AG04450 (cell line): Measurements from ENCODE around the gene C2orf92. TPM values are rescaled to one million over a fixed set of nuclear protein-coding genes. Genes with fewer than 3 reads are reported as not detected.

Source experiments
- CTCF ChIA-PET: fragments of 300-600, 350-600 bp; formaldehyde crosslinking; extraction: SDS; loops from one replicate; lab custom pipeline; 2022; ENCODE audit warnings: antibody characterized with exemption, inconsistent platforms; lab: Charles Lee
- POLR2A ChIA-PET: fragments of 350-600 bp; formaldehyde crosslinking; extraction: SDS; loops from one replicate; lab custom pipeline; 2021; ENCODE audit warnings: antibody characterized with exemption, inconsistent platforms; lab: Yijun Ruan, JAX
- DNase-seq: peaks from one replicate; pipeline ENCODE4 v3.0.0-alpha.2; 2011; ENCODE audit warnings: low read depth, low spot score
- H3K27ac ChIP-seq: one replicate; pipeline ENCODE4 v1.5.1; 2012; ENCODE audit warnings: low read depth, low read length, control low read depth
- H3K27me3 ChIP-seq: one replicate; pipeline ENCODE4 v1.6.0; 2012; ENCODE audit warnings: low read length; ENCODE audit not compliant: control insufficient read depth, insufficient read depth
- H3K4me3 ChIP-seq: 2 replicates; pipeline ENCODE4 v1.5.1; 2011; ENCODE audit warnings: mild to moderate bottlenecking, low read depth, low read length, control low read depth
- H3K9me3 ChIP-seq: 2 replicates; pipeline ENCODE4 v1.5.1; 2012; ENCODE audit warnings: low read length; ENCODE audit not compliant: control insufficient read depth, insufficient read depth
- CTCF ChIP-seq: IDR thresholded peaks from 2 replicates; pipeline ENCODE4 v1.5.1; 2011; ENCODE audit warnings: low read depth, low read length, control low read depth, inconsistent platforms
- polyA plus RNA-seq: library from polyadenylated mRNA; depleted of rRNA; stranded (reverse); fragments of >200 nt; gene quantifications from 2 replicates; pipeline ENCODE4 v1.2.3, GENCODE V29; 2011

The C2orf92 gene
- polyA plus RNA-seq, 1 experiment, result 1.5 TPM

DNA sequence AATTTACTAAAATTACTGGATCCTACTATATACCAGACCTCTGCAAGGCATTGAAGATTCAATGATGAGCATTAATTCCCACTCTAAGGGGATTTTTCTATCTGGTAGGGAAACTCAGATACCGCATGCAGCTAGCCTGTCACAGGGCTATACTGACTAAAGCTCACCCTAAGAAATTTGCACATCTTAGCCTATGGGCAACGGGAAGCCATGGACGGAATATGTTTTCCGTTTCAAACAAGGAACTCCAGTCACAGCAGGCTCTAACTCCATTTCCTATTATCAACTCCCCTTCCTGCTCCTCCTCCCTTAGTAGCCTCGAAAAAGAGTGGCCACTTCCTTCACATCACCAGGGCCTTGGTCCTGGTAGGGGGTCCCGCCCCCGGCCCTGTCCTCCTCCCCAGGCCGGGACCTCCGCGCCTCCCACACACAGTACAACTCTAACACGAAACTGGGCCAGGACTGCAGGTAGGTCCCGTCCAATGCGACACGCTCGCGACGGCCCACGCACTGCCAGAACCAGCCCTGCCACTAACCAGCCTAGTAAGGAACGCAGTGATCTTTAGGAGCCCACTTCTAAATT, 24.3 kb upstream of the C2orf92 start:
- POLR2A ChIA-PET, result interaction anchor here (0.9 to 1.8 kb wide), 5 partner anchors 15 to 55 kb away, joined by 3 to 33 read pairs (median 12); partner anchors contain the start of genes ACTR1B and ANKRD36B
- Histone ChIP-seq H3K27ac (peak overlapping the region; percentile 49), H3K9me3 (peaks cover 3% of the 10 kb centered on the region; the same call in 1 of the 2 replicates), H3K27me3 (no peaks in the 10 kb centered on the region), H3K4me3 (peak overlapping the region; percentile 46)
- no peak for DNase-seq
- no peak for TF ChIP-seq CTCF
- CTCF ChIA-PET, result interaction anchor here (0.6 to 3.2 kb wide), 5 partner anchors 17 to 185 kb away, joined by 3 to 14 read pairs (median 4); partner anchors contain the start of gene ACTR1B

GRCh38 chr2:97645695-97646629, 23.6 kb upstream of the C2orf92 start, which contains the start of gene COX5B:
COX5B (plus strand) TSS chr2:97646062; CDS start chr2:97646087, 25 bp downstream.
- Histone ChIP-seq H3K4me3 (peak within 1 kb of the TSS; percentile 97), H3K9me3 (peaks cover 3% of the 10 kb centered on the region; the same call in 1 of the 2 replicates), H3K27ac (peak within 1 kb of the TSS; percentile 49), H3K27me3 (no peaks in the 10 kb centered on the region)
- ChIA-PET CTCF (interaction anchor here (0.6 to 3.2 kb wide), 8 partner anchors 16 to 184 kb away, joined by 3 to 14 read pairs (median 4); partner anchors contain the start of gene ACTR1B), POLR2A (interaction anchor here (0.9 to 1.8 kb wide), 5 partner anchors 15 to 56 kb away, joined by 3 to 33 read pairs (median 12); partner anchors contain the start of genes ACTR1B and ANKRD36B)
- TF ChIP-seq CTCF, result no peak
- DNase-seq, result peak; percentile 92

GRCh38 chr2:97646977-97647376, 22.5 kb upstream of the C2orf92 start:
- H3K4me3 ChIP-seq, result peak overlapping the region; percentile 97
- ChIA-PET CTCF (interaction anchor here (1.3 to 3.2 kb wide), 5 partner anchors 18 to 56 kb away, joined by 3 to 14 read pairs (median 8); partner anchors contain the start of gene ACTR1B), POLR2A (interaction anchor here (1.6 to 1.8 kb wide), 3 partner anchors 14 to 18 kb away, joined by 12 to 33 read pairs (median 14); partner anchors contain the start of gene ACTR1B)
- H3K27ac ChIP-seq, result no peak overlapping the region
- no peak for TF ChIP-seq CTCF
- peaks cover 3% of the 10 kb centered on the region; the same call in 1 of the 2 replicates for H3K9me3 ChIP-seq
- no peaks in the 10 kb centered on the region for H3K27me3 ChIP-seq
- DNase-seq, result no peak

DNA sequence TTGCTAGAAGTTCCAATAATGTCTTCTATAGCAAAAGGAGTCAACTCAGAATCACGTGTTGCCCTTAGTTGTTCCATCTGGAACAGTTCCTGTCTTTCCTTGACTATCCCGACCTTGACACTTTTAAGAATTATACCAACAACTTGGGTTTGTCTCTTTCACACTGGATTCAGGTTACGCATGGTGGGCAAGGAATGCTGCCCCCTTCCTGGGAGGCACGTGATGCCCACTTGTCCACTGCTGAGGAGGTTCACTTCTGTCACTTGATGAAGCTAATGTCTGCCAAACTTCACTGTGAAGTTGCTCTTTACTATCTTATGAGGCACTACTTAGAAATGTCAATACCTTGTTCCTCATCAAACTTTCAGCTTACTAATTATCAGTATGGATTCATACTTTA, 18.4 kb upstream of the C2orf92 start:
- no peak overlapping the region for H3K4me3 ChIP-seq
- CTCF ChIA-PET, result interaction anchor here (1.2 to 1.6 kb wide), 2 partner anchors 11 to 49 kb away, joined by 3 to 6 read pairs; no protein-coding TSS in a partner anchor
- TF ChIP-seq CTCF, result no peak
- POLR2A ChIA-PET, result no interaction called here
- no peak overlapping the region for H3K27ac ChIP-seq
- no peak for DNase-seq
- H3K9me3 ChIP-seq, result peaks cover 17% of the 10 kb centered on the region
- H3K27me3 ChIP-seq, result no peaks in the 10 kb centered on the region
